C4-2B (cell line): Measurements from ENCODE around the gene E2F1.

ENCODE experiments used
- H3K27ac ChIP-seq: fragments of 450-650 bp; 2 replicates; pipeline ENCODE4 v1.5.1; 2017
- CTCF ChIP-seq: fragments of 450-650 bp; conservative IDR thresholded peaks from 2 replicates; pipeline ENCODE4 v1.5.1; 2017; ENCODE audit warnings: mild to moderate bottlenecking
- ZFX ChIP-seq: fragments of 450-650 bp; IDR thresholded peaks from 2 replicates; pipeline ENCODE4 v1.6.1; 2017

E2F1 gene

GRCh38 chr20:33630507-33630906 is 55.7 kb downstream of the E2F1 start:
- TF ChIP-seq ZFX, result no peak
- no peak for TF ChIP-seq CTCF
- no peak overlapping the region for H3K27ac ChIP-seq

- TF ChIP-seq ZFX (no peak), CTCF (no peak)
- no peak overlapping the region for H3K27ac ChIP-seq
Measured at GRCh38 chr20:33629979-33630378, 56.2 kb downstream of the E2F1 start.

- TF ChIP-seq CTCF (no peak), ZFX (no peak)
- H3K27ac ChIP-seq, result no peak overlapping the region
Measured at GRCh38 chr20:33629533-33629932, 56.7 kb downstream of the E2F1 start.

GRCh38 chr20:33627577-33628216 is 58.5 kb downstream of the E2F1 start:
- TF ChIP-seq CTCF (no peak), ZFX (no peak)
- no peak overlapping the region for H3K27ac ChIP-seq

GRCh38 chr20:33626190-33626589 is 60.0 kb downstream of the E2F1 start:
- H3K27ac ChIP-seq, result no peak overlapping the region
- no peak for TF ChIP-seq CTCF
- TF ChIP-seq ZFX, result no peak
